Activated CD4-positive, CD25-positive, alpha-beta regulatory T cell (primary cell): ENCODE measurements around the gene ATP13A4.

Experiments
- DNase-seq, 4 experiments: peaks; one replicate each; lab custom pipeline; 2025; lab: John Stamatoyannopoulos, UW

The ATP13A4 gene, protein sequence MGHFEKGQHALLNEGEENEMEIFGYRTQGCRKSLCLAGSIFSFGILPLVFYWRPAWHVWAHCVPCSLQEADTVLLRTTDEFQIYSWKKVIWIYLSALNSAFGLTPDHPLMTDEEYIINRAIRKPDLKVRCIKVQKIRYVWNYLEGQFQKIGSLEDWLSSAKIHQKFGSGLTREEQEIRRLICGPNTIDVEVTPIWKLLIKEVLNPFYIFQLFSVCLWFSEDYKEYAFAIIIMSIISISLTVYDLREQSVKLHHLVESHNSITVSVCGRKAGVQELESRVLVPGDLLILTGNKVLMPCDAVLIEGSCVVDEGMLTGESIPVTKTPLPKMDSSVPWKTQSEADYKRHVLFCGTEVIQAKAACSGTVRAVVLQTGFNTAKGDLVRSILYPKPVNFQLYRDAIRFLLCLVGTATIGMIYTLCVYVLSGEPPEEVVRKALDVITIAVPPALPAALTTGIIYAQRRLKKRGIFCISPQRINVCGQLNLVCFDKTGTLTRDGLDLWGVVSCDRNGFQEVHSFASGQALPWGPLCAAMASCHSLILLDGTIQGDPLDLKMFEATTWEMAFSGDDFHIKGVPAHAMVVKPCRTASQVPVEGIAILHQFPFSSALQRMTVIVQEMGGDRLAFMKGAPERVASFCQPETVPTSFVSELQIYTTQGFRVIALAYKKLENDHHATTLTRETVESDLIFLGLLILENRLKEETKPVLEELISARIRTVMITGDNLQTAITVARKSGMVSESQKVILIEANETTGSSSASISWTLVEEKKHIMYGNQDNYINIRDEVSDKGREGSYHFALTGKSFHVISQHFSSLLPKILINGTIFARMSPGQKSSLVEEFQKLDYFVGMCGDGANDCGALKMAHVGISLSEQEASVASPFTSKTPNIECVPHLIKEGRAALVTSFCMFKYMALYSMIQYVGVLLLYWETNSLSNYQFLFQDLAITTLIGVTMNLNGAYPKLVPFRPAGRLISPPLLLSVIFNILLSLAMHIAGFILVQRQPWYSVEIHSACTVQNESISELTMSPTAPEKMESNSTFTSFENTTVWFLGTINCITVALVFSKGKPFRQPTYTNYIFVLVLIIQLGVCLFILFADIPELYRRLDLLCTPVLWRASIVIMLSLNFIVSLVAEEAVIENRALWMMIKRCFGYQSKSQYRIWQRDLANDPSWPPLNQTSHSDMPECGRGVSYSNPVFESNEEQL

DNA sequence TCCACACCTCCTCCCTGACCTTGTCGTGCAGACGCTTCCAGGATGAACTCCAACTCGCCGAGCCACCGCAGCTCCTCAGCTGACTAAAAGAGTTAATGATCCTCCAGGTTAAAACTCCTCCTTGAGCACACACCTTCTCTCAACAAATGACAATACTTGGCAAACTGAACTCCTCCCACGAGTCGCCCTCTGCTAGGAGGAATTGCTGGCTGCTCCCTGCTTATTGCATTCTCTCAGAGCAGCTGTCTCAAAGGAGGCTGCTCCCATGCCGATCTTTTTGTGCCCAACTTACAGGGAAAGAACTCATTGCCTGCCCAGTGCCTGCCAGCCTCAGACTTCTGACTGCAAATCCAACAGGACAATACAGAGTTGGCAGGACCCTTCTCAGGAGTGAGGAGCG lies at the start of gene ATP13A4:
ATP13A4 (minus strand) TSS at position 85 of the 400 bp plus-strand sequence. CDS start 96 bp downstream, outside the sequence.
- no peak for DNase-seq

DNA sequence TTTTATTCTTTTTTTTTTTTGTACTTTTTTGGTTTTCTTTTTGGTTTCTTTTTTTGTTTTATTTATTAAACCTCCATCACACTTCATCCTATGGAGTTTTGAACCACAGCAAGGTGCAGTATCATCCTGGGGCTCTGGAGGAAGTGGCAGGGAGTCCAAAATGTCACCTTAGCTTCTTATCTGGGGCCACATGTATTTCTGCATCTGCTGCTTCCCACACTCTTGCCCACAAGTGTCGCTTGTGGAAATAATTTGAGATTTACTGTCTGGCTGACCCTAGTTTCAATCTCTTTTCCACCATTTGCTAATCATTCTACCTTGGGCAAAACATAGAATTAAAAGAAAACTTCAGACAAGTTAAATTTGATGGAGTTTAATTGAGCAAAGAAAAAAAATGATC lies 44.7 kb upstream of the ATP13A4 start:
- no peak for DNase-seq

DNA sequence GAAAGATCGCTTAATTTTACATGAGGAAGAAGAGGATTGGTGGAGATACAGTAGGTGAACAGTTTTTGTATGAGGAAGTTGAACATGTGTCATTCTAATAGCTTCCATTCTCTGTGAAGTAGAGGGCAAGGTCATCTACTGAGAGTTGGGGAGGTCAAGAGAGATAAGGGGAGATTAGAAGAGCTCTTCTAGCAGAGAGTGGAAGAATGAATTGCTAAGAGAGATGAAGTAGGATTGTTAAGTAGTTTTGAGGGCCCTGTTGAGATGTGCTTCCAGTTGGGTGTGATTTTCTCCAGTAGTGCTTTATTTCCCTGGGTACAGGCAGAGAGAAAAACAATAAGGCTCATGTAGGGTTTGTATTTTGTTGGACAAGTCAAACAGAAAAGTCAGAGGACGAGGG lies 43.5 kb upstream of the ATP13A4 start:
- no peak for DNase-seq

DNA sequence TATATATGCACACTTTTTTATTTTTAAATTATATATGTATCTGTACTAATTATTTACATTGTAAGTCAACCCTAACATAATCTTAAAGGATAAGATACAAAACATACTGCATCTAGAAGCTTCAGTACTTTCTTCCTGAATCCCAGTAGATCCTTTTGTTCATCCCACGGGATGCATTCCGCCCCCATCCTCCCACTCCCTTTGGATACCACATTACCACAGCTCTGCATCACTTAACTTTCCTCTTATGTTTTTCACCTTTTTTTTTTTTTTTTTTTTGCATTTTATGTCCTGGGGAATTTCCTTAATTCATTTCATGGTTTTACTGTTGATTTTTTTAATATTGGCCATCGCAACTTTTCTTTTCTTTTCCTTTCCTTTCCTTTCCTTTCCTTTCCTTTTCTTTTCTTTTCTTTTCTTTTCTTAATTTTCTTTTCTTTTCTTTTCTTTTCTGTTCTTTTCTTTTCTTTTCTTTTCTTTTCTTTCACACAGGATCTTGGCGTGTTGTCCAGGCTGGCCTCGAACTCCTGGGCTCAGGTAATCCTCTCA lies 41.3 kb upstream of the ATP13A4 start:
- DNase-seq, result no peak

DNA sequence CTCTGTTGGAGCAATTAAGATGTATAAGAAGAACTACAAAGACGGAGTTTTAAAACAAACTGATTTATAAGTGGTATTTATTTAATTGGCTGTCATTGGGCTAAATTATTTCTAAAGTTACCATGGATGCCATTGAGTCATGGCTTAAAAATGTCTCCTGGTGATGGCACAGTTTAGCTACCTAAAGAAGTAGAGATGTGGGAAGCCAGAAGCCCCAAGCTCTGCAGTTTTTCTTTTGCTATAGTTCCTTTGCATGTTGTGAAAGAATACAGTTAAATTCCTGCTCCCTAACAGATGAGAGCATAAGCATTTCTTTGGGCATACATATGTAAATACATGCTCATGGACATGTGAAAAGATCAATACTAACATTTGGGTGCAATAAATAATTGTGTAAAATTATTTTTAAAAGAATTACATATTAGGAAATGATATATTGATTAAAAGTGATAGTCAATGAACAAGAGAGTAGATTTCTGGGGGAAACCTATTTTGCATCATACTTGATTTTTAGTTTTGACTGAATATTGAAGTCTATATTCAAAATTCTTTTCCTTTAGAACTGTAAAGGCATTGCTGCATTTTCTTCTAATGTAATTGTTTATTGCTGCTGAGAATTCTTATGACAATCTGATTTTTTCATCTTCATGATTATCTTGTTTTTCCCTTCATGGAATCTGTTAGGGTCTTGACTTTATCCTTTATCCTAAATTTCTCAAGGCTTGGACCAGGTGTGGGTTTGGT lies 40.4 kb upstream of the ATP13A4 start:
- no peak for DNase-seq

DNA sequence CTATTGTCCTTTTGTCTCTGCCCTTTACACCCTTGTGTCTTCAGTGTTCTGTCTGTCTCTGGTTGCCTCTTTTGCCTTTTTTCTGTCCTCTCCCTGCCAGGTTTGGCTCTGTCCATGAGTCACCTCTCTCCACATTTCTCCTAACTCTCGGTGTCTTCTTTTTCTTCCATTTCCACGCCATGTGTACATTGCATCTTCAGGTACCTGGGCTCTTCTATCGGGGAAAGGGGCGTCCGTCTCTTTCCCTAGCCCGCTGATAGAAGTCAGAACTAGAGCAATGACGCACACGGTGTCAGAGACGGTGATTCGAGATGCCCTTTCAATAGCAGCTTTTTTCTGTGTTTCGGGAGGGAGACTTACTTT lies 39.0 kb upstream of the ATP13A4 start:
- peak in 2 of 4 experiments; percentile 4 to 5 for DNase-seq

DNA sequence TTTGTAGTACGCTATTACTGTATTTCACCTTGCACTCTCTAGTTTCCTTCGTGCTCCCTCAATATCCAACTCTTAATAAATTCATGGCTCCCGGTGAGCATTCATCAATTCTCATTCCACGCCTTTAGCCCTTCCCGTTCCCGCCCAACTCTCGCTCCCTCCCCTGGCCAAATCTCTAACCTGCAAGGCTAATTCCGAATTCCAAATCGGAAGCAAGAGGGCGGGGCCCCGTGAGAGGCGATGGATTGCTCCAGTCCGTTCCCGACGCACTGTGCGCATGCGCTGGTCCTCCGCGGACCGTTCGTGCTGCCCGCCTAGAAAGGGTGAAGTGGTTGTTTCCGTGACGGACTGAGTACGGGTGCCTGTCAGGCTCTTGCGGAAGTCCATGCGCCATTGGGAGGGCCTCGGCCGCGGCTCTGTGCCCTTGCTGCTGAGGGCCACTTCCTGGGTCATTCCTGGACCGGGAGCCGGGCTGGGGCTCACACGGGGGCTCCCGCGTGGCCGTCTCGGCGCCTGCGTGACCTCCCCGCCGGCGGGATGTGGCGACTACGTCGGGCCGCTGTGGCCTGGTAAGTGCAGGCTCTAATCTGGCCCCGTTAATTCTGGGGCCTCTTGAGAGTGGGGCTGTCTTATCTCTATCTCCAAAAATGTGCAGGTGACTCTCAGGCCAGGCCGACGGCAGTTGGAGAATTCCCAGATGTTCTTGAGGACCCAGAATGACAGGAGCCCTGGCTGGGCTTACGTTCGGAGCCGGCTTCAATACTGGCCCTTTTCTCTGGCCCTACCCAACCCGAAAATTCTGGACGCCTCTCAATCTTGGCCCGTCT lies 38.4 kb upstream of the ATP13A4 start, which contains the start of gene OPA1:
OPA1 (plus strand) TSS at position 368 of the 827 bp plus-strand sequence; CDS start at position 538, 170 bp downstream.
- DNase-seq, result peak; percentile 63 to 82 (median 73)

DNA sequence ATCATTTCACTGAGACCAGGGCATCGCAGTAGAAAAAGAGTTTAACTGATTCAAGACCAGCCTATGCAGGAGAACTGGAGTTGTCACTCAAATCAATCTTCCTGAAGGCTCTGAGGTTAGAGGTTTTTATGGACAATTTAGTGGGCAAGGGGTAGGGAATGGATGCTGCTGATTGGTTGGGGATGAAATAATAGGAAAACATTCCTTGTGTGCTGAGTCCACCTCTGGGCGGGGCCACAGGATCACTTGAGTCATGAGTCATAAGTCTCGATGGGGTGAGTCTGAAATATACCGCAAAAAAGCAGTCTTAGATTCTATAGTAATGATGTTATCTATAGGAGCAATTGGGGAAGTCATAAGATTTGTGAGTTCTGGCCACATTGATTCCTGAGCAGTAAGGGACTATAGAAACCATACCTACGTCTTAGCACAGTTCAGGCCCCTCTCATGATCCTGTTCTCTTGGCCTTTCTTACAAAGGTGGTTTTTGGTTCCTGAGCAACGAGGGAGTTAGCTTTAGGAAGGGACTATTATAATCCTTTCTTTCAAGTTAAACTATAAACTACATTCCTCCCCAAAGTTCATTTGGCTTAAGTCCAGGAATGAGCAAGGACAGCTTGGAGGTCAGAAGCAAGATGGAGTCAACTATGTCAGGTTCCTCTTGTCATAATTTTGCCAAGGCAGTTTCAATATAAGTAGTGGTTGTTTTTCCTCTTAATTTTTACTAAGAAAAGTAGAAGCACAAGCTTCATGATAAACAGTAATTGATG lies 35.6 kb upstream of the ATP13A4 start:
- DNase-seq, result no peak

DNA sequence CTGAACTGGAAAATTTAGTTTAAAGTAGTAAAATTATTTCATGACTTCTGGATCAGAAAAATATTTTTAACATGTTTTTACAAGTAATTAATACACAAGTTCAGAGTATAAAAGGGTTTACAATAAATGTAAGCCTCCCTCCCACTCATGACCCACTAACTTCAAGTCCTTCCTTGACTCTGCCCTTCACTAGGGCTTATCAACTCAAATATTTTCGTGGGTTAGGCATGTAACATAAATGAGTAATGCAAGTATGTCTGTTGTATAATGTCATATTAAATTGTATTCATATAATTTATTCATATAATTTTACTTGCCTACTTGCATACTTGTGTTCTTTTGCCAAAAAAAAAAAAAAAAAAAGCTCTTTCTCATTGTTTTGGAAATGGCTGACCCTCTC lies 34.9 kb upstream of the ATP13A4 start:
- no peak for DNase-seq

DNA sequence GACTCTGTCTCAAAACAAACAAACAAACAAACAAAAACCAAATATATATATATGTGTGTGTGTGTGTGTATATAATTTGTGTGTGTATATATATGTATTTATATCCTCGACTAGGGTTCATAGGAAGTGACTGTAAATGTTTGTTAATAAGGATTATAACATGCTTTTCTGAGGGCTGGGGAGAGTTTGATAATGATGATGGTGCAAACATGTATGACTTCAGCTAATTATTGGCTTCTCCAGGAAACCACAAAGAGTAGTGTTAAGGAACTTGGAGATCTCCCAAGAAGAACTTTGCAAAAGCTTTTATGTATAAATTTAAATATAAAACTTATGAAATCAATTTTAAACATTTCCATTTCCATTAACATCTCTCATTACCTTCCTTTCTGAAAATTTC lies 34.4 kb upstream of the ATP13A4 start:
- no peak for DNase-seq

DNA sequence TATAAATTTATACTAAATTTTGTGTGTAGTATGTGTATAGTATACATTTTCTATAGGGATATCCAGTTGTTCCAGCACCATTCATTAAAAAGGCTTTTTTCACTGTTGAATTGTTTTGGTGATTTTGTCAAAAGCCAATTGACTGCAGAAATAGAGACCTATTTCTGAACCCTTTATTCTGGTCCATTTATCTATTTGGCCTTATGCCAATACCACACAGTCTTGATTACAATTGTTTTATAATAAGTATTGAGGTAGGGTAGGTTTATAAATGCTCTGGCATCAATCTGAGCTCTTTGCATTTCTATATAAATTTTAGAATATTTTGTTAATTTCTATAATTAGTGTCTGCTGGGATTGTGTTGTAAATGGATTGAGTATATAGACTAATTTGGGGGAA lies 31.8 kb upstream of the ATP13A4 start:
- no peak for DNase-seq

DNA sequence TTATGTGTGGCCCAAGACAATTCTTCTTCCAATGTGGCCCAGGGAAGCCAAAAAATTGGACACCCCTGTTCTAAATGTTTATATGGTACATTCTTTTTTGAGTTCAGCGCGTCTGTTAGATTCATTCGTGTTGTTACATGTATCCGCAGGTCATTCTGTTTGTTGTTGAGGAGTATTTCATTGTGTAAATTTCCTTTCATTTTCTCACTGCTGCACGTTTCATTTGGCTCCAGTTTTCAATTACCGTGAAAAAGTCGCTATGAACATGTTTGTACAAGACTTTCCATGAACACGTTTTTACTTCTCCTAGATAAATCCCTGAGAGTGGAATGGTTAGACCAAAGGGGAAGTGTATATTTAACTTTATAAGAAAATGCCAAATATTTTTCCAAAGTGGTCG lies 30.8 kb upstream of the ATP13A4 start:
- DNase-seq, result no peak

DNA sequence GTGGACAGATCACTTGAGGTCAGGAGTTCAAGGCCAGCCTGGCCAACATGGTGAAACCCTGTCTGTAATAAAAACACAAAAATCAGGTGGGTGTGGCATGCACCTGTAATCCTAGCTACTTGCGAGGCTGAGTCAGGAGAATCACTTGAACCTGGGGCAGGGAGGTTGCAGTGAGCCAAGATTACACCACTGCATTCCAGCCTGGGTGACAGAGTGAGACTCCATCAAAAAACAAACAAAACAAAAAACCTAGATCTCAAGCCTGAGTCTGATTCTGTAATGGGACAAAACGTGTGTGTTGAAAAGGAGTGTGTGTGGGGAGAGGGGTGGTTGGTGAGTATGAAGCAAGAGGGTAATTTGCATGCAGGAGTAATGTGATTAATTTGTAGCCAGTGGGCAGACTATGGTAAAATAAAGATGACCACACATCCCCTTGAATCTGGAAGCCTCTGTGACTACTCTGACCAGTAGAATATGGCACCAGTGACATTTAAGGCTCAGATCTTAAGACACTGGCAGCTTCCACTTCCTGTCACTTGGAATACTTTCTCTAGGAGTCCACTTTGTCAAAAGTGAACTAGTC lies 19.9 kb upstream of the ATP13A4 start:
- DNase-seq, result no peak

DNA sequence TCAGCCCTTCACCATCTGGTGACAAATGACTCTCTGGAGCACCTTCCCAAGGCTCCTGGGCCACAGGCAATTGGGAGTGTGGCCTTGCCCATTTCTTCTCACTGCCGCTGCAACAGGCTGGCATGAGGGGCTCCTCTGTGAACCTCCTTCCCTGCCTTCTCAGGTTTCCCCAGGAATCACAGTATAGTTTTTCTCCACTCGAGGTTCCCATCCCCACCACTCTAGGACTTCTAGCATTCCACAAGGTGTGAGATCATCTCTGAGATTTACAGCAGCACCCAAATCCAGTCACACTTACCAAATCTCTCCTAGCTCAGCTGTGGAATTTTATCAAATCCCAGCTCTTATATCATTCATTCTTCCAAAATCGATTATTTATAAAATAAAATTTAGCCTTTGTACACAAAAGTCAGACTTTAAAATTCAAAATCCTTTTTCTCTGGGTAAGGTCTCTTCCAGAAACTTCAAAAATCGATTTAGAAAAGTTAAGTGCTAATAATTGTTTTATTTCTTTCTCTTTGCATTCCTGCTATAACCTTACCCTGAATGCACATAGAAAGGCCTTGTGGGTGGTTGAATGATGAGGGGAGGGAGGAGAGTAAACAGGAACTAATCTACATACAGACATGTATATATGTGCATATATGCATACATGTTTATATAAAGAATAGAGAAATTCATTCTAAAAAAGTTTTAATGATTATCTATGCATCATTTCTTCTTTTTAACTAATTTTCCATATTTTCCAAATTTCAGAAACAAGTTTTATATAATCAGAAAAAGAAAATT lies 18.9 kb upstream of the ATP13A4 start:
- no peak for DNase-seq

DNA sequence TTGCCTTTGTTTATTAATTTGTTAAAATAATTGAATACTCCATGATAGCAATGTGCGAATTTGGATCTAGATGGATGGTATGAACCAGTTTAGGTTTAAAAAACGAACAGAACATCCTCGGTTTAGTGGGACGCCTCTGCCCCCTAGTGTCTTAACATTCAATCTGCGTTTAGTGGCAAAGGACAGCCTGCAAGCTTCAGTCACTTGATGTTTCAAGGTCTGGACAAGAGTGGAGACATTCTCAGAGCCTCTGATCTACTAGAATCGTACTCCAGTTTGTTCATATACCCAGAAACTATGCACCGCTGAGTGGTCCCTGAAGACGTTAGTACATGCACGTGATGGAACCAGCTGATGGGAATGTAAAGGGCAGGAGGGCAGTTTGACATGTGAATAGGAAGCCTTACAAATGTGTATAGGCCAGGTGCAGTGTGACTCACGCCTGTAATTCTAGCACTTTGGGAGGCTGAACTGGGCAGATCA lies 17.8 kb upstream of the ATP13A4 start:
- peak in 3 of 4 experiments; percentile 1 to 16 (median 3) for DNase-seq

DNA sequence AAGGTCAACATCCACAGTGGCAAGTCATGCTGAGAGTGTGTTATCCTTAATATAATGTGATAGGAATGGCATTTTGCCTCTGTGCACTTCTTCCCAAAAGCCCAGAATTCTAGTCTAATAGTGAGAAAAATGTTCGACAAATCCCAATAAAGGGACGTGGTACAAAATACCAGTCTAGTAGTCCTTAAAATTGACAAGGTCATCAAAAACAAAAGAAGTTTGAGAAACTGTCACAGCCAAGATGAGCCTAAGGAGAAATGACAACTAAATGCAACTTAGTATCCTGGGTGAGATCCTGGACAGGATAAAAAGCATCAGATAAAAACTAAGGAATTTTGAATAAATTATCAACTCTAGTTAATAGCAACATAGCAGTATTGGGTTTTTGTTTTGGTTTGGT lies 14.4 kb upstream of the ATP13A4 start:
- DNase-seq, result no peak

DNA sequence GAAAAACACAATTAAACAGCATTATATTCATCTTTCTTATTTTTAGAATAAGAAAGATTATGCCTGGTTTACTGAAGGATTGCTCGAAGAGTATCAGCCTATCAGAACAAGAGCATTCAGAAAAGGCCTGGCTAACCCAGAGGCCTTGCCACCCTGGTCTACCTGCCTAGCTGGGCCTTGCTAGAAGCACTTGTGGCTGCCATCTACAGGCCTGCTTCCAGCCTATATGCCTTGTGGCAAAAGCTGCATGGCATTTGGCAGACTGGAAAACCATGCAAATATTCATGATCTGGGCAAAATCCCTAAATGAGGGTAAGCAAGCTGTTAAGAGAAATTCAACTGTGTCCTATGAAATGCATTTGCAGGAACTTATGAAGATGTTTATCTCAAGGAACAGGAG lies 9.3 kb upstream of the ATP13A4 start:
- DNase-seq, result no peak

DNA sequence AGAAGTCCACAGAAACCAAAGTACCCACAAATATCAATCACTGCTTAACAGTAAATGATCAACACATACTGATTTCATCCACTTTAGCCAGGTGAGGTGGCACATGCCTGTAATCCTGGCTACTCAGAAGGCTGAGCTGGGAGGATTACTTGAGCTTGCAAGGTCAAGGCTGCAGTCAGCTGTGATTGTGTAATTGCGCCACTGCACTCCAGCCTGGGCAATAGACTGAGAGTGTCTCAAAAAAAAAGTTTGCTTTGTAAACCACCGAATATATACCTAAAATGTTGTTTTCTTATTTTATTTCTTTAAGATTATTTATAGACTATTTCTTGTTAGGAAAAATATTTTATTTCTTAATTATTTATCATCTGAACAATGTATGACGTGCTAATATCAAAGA lies 8.7 kb upstream of the ATP13A4 start:
- DNase-seq, result no peak
